Measurements from ENCODE around the gene ANKS1A.

ANKS1A gene

DNA sequence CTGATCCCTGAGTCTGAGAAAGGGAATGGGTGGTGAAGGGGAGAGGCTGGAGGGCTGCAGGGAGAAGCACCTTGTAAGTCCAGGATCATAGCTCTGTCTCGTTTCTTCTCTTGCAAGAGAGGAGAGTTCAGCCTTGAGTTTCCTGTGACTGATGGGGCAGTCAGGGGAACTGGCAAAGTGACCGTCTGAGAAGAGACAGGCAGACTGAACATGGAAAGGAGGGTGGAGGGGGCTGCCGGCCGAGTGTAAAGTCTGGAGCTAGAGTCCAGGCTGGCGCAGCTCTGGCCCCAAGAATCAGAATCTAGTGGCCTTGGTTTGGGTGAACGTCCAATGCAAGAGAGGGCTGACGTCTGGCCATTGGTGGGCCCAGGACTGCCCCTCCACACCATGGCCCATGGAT lies 179.6 kb downstream of the ANKS1A start:
- no peak for DNase-seq (ENCODE audit: low read depth, low spot score)

GRCh38 chr6:35069262-35069661 lies 180.2 kb downstream of the ANKS1A start:
- DNase-seq (ENCODE audit: low read depth, low spot score), result no peak

GRCh38 chr6:35070111-35070510 lies 181.1 kb downstream of the ANKS1A start:
- no peak for DNase-seq (ENCODE audit: low read depth, low spot score)

- DNase-seq (ENCODE audit: low read depth, low spot score), result no peak
Measured at GRCh38 chr6:35071347-35071994, 182.4 kb downstream of the ANKS1A start.

DNA sequence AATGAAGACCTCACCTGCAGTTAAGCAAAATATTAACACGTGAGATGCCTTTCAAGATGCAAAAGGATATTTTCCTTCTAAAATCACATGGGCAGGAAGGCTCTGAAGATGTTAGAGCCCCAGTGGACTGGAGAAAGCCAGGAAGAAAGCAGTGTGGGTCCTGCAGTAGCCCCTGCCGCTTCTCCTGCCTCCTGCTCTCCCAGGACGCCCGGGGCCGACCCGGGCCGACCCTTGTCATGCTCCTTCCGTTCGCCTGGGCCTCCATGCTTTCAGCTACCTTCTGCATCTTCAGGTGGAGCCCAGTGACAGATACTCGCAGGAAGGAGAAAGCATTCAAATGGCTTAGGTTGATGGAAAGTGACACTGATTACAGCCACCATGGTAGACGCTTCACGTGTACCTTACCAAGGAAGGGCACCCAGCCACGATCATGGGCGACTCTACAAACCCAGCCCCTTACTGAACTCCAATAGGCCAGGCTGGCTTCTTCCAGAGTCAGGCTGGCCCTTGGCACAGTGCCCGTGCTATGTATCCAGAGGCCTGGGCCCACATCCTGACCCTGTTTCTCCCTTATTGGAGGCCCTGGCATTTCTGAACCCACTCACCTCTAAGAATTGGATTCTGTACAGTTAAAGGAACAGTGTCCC lies 183.1 kb downstream of the ANKS1A start:
- DNase-seq (ENCODE audit: low read depth, low spot score), result no peak

- DNase-seq (ENCODE audit: low read depth, low spot score), result no peak
Measured at GRCh38 chr6:35072698-35073055, 183.6 kb downstream of the ANKS1A start.

GRCh38 chr6:35073211-35073610 lies 184.2 kb downstream of the ANKS1A start:
- no peak for DNase-seq (ENCODE audit: low read depth, low spot score)

- no peak for DNase-seq (ENCODE audit: low read depth, low spot score)
Measured at GRCh38 chr6:35073766-35074471, 184.9 kb downstream of the ANKS1A start.

GRCh38 chr6:35076997-35077712 lies 188.1 kb downstream of the ANKS1A start:
- no peak for DNase-seq (ENCODE audit: low read depth, low spot score)

GRCh38 chr6:35077713-35078105 lies 188.7 kb downstream of the ANKS1A start:
- no peak for DNase-seq (ENCODE audit: low read depth, low spot score)

DNA sequence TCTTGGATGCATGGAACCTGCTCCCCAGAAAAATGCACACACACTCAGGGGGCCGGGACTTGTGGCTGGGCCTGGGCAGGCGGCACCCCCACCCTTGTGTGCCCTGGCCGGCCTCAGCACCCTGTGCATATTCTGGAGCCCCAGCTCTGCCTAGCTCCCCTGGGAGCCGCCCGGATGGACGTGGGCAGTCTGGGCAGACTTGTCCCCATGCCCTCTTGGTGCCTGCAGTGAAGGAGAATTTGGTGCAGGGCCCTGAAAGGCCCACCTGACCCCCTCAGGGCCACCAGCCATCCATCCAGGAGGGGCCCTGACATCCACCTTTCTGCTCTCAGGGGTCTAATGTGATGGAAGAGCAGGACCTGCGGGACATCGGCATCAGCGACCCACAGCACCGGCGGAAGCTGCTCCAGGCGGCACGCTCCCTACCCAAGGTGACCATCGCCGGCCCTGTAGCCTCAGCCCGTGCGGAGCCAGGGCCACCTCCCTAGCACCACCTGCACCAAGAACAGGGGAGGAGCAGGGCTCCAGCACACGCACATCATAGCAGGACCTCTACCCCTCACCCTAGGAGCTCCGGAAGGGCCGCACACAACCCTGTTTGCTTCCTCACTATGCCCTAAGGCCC lies 189.3 kb downstream of the ANKS1A start:
- DNase-seq (ENCODE audit: low read depth, low spot score), result no peak

- DNase-seq (ENCODE audit: low read depth, low spot score), result no peak
Measured at GRCh38 chr6:35078896-35079295, 189.8 kb downstream of the ANKS1A start.

DNA sequence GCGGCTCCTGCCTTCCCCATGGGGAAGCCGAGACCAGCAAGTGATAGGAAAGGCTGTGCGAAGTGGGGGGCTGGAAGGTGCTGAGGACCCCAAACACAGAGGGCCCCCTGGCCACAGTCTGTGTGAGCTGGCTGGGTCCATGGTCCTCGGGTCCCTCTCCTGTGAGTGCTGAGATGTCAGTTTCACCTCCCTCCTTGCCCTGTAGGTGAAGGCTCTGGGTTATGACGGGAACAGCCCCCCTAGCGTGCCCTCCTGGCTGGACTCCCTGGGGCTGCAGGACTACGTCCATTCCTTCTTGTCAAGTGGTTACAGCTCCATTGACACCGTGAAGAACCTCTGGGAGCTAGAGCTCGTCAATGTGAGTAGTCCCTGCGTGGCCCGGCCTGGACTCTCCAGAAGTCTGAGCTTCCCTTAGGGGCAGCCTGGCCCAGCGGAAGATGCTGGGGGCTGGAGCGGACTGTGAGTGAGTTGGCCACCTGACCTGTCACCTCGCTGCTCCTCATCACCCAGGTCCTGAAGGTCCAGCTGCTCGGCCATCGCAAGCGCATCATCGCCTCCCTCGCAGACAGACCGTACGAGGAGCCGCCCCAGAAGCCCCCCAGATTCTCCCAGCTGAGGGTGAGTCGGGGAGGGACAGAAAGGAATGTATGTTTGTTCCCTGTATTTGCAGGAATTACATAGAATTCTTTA lies 190.4 kb downstream of the ANKS1A start:
- DNase-seq (ENCODE audit: low read depth, low spot score), result no peak

GRCh38 chr6:35080016-35080680 lies 191.1 kb downstream of the ANKS1A start:
- DNase-seq (ENCODE audit: low read depth, low spot score), result no peak

GRCh38 chr6:35080821-35081425 lies 191.9 kb downstream of the ANKS1A start:
- DNase-seq (ENCODE audit: low read depth, low spot score), result no peak

DNA sequence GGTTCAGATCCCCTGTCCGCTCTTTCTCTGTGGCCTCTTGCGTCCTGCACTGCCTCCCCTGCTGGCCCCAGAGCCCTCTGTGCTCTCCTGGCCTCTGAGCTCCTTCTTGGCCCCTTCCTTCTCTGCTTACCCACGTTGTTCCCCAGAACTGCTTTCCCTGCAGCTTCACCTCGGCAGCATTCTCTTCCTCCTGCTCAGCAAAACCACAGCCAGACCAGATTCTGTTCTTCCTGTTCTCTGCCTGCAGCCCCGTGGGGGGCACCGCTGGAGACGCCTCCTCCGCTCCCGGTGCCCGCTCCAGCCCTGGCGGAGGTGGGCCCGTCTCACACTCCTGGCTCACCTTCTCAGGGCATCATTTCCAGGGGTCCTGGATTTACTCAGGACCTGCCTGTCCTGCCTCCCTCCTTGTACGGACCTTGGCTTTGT lies 192.4 kb downstream of the ANKS1A start:
- DNase-seq (ENCODE audit: low read depth, low spot score), result peak; percentile 57

DNA sequence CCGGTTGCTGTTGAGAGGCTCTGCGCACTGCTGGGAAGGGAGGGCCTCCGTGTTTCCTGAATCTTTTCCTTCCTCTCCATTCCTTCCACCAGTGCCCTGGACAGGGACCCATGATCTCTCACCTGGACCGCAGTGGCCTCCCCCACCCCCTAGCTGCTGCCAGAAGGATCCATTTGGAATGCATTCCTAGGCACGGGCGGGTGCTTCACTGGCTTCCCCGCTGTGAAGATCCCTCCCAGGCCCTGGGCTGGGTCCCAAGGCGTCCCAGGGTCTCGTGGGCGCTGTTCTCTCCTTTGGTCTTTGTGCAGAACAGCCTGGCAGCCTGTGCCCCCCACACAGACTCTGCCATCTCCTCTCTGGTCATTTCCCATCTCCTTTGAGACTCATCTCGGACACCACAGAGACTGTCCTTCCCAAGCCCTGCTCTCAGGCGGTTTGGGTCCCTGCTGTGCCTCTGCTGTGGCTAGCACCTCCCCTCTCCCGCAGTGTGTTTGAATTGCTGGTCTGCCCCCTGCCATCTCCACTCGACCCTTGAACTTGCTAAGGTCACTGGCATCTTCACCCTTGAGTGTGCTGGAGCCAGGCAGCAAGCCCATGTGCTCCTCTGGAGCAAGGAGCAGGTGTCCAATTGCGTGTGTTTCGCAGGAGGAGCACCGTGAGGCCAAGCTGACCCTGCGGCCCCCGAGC lies 193.1 kb downstream of the ANKS1A start:
- no peak for DNase-seq (ENCODE audit: low read depth, low spot score)

DNA sequence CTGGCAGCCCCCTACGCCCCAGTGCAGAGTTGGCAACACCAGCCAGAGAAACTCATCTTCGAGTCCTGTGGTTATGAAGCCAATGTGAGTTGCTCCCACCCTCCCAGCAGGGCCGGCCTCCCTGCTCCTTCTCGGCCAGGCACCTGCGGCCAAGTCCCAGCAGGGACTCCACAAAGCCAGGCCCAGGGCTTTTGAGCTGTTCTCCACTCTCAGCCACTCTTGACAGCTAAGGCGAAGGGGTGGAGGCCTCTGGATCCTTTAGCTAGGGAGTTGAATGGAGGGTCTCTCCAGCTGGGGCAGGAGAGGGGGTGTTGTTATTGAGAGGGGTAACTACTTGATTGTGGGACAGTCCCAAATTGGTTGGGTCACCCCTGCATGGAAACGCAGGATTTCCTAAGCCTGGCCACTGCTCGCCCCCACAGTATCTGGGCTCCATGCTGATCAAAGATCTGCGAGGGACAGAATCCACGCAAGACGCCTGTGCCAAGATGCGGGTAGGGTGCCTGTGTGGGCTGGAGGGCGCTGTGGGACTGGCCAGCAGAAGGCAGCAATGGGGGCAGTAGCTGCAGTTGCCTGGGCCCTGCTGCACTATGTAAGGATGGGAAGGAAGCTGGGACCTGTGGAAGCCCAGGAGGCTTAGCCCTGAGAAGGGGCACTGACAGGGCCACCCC lies 193.8 kb downstream of the ANKS1A start:
- DNase-seq (ENCODE audit: low read depth, low spot score), result no peak

DNA sequence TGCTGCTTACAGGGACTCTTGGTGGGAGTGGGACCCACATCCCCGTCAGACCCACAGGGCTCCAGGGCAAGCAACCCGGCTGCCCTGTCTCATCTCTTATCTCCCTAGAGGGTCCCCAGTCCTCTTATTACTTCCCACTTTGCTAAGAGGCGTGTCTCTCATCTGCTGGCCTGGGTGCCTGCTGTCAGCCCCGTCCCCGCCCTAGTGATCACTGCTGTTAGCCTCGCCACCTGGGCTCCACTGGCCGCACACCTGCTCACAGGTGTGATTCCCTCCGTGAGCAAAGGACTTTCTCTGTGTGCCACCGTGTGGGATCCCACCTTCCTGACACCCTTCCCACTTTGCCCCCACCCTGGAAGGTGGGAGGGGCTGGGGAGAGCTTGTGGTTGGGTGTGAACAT lies 194.5 kb downstream of the ANKS1A start:
- DNase-seq (ENCODE audit: low read depth, low spot score), result no peak

Measured in astrocyte of the hippocampus (primary cell).